OCI-LY7 (cell line): Measurements from ENCODE around the gene IDUA. TPM values are rescaled to one million over a fixed set of nuclear protein-coding genes. Genes with fewer than 3 reads are reported as not detected.

Source experiments
- BruUV-seq: library from RNA; stranded (reverse); fragments of 400-500 nt; replicated peaks from 2 replicates; lab custom pipeline; 2021; lab: Mats Ljungman, UMichigan
- CTCF ChIA-PET: fragments of 300-600 bp; sonication (Branson Sonifier 250); formaldehyde crosslinking; loops from one replicate; lab custom pipeline; 2022; ENCODE audit warnings: antibody characterized with exemption; ENCODE audit not compliant: unreplicated experiment; lab: Charles Lee
- POLR2A ChIA-PET: fragments of 300-600 bp; sonication (Branson Sonifier 250); formaldehyde crosslinking; loops from one replicate; lab custom pipeline; 2022; ENCODE audit warnings: antibody characterized with exemption; lab: Charles Lee
- DNase-seq: peaks from one replicate; pipeline ENCODE4 v3.0.0-alpha.2; 2015; ENCODE audit warnings: low spot score
- H2AFZ ChIP-seq: fragments of 200-600 bp; sonication (generic), shearing (Covaris generic); 2 replicates; pipeline ENCODE4 v1.6.1; 2014; ENCODE audit warnings: mild to moderate bottlenecking, antibody characterized with exemption, low read length, moderate library complexity
- H3K27ac ChIP-seq: fragments of 200-600 bp; sonication (generic); 2 replicates; pipeline ENCODE4 v1.5.1; 2014; ENCODE audit warnings: mixed run types, low read depth, mild to moderate bottlenecking, moderate library complexity, low read length, inconsistent platforms; ENCODE audit not compliant: poor library complexity, severe bottlenecking
- H3K36me3 ChIP-seq: fragments of 200-600 bp; sonication (generic); 2 replicates; pipeline ENCODE4 v1.6.1; 2014; ENCODE audit warnings: mild to moderate bottlenecking, antibody characterized with exemption, low read length, moderate library complexity, mixed read lengths; ENCODE audit not compliant: insufficient read depth
- H3K4me1 ChIP-seq: fragments of 200-600 bp; sonication (generic); 2 replicates; pipeline ENCODE4 v1.5.1; 2014; ENCODE audit warnings: mild to moderate bottlenecking, low read length; ENCODE audit not compliant: insufficient read depth, poor library complexity, severe bottlenecking
- H3K4me2 ChIP-seq: fragments of 200-600 bp; sonication (generic); 2 replicates; pipeline ENCODE4 v1.6.1; 2014; ENCODE audit warnings: mild to moderate bottlenecking, low read length
- H3K4me3 ChIP-seq: fragments of 200-600 bp; sonication (generic); 2 replicates; pipeline ENCODE4 v1.5.1; 2014; ENCODE audit warnings: mild to moderate bottlenecking, low read depth, low read length; ENCODE audit not compliant: poor library complexity, severe bottlenecking
- H3K79me2 ChIP-seq: fragments of 200-600 bp; sonication (generic); 2 replicates; pipeline ENCODE4 v1.6.1; 2016; ENCODE audit warnings: low read depth, mild to moderate bottlenecking, low read length, moderate library complexity, mixed read lengths; ENCODE audit not compliant: insufficient read depth
- H3K9me2 ChIP-seq: fragments of 200-600 bp; sonication (generic); 2 replicates; pipeline ENCODE4 v1.6.1; 2016; ENCODE audit warnings: mild to moderate bottlenecking, low read length, mixed read lengths; ENCODE audit not compliant: insufficient read depth
- H3K9me3 ChIP-seq: fragments of 200-600 bp; sonication (generic); 2 replicates; pipeline ENCODE4 v1.6.1; 2014; ENCODE audit warnings: mild to moderate bottlenecking, mixed run types, low read length, mixed read lengths
- H4K20me1 ChIP-seq: fragments of 200-600 bp; sonication (generic); 2 replicates; pipeline ENCODE4 v1.6.1; 2014; ENCODE audit warnings: mild to moderate bottlenecking, antibody characterized with exemption, low read length, moderate library complexity, mixed read lengths; ENCODE audit not compliant: insufficient read depth
- CTCF ChIP-seq: fragments of 200-600 bp; sonication (generic); conservative IDR thresholded peaks from 2 replicates; pipeline ENCODE4 v1.5.1; 2014; ENCODE audit warnings: mild to moderate bottlenecking, antibody characterized with exemption, low read length, moderate library complexity, mixed read lengths
- EZH2phosphoT487 ChIP-seq: fragments of 200-600 bp; sonication (generic); IDR thresholded peaks from 2 replicates; pipeline ENCODE4 v1.6.1; 2018; ENCODE audit warnings: low read depth, borderline replicate concordance, mild to moderate bottlenecking, mixed run types, antibody characterized with exemption, low read length, moderate library complexity, mixed read lengths
- intact Hi-C: fragments of 100-400 bp; cut with micrococcal nuclease; formaldehyde crosslinking; loops from one replicate; pipeline ENCODE4 v1.10.0; 2022; ENCODE audit not compliant: unreplicated experiment
- total RNA-seq, 2 experiments: library from RNA; depleted of rRNA in 1 of 2; stranded (reverse); fragments of >200 nt in 1 of 2; shearing (Covaris generic) in 1 of 2; gene quantifications; 2 replicates each; pipeline ENCODE4 v1.2.3, GENCODE V29; 2014 to 2022

The IDUA gene
- total RNA-seq, 2 experiments from 2014 or later, result 12.3 to 15.7 TPM

GRCh38 chr4:999882-1000425 lies 13.1 kb downstream of the IDUA start:
- Histone ChIP-seq H3K4me2 (no peak overlapping the region), H3K9me2 (no peaks in the 10 kb centered on the region), H3K27ac (no peak overlapping the region), H2AFZ (no peak overlapping the region), H3K79me2 (no peaks in the 10 kb centered on the region), H3K4me1 (no peaks in the 10 kb centered on the region), H4K20me1 (no peaks in the 10 kb centered on the region), H3K36me3 (no peaks in the 10 kb centered on the region), H3K9me3 (no peaks in the 10 kb centered on the region), H3K4me3 (no peak overlapping the region)
- no peak for DNase-seq
- BruUV-seq, result no TSS peak
- ChIA-PET POLR2A (no interaction called here), CTCF (no interaction called here)
- intact Hi-C loops, result no loop called here
- TF ChIP-seq EZH2phosphoT487, result no peak
- no peak for TF ChIP-seq CTCF

DNA sequence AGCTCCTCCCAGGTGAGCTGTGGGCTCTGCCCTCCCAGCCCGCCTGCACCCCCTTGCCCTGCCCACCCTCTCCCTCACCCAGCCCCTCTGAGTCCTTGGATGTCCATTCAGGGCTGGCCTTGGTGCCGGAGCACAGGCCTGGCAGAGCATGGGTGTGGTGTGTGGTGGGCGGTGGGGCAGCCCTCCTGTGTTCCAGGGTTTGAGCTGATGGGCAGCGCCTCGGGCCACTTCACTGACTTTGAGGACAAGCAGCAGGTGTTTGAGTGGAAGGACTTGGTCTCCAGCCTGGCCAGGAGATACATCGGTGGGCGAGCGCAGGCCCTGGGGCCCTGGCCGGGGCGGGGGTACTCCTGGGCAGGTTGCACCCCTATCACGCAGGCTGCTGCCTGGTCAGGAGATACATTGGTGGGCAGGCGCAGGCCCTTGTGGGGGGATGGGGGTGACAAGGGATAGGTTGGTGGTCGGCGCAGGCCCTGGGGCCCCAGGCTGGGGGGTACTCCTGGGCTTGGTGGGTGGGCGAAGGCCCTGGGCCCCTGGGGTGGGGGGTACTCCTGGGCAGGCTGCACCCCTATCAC lies 13.9 kb downstream of the IDUA start:
- intact Hi-C loops, result no loop called here
- BruUV-seq, result no TSS peak
- Histone ChIP-seq H3K27ac (no peak overlapping the region), H3K79me2 (no peaks in the 10 kb centered on the region), H2AFZ (no peak overlapping the region), H3K4me3 (no peak overlapping the region), H4K20me1 (no peaks in the 10 kb centered on the region), H3K9me3 (no peaks in the 10 kb centered on the region), H3K4me1 (no peaks in the 10 kb centered on the region), H3K9me2 (no peaks in the 10 kb centered on the region), H3K36me3 (no peaks in the 10 kb centered on the region), H3K4me2 (no peak overlapping the region)
- no peak for TF ChIP-seq EZH2phosphoT487
- TF ChIP-seq CTCF, result no peak
- CTCF ChIA-PET, result no interaction called here
- POLR2A ChIA-PET, result no interaction called here
- no peak for DNase-seq

DNA sequence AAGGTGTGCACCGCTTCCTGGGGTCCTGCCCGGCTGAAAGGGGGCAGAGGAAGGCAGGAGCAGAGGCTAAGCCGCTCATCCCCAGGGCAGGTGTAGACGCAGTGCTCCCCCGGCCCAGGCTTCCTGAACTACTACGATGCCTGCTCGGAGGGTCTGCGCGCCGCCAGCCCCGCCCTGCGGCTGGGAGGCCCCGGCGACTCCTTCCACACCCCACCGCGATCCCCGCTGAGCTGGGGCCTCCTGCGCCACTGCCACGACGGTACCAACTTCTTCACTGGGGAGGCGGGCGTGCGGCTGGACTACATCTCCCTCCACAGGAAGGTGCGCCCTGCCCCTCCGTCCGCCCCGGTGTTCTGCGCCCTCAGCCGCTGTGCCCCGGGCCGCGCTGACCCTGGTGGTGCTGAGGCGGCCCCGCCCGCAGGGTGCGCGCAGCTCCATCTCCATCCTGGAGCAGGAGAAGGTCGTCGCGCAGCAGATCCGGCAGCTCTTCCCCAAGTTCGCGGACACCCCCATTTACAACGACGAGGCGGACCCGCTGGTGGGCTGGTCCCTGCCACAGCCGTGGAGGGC lies 14.8 kb downstream of the IDUA start:
- no peaks in the 10 kb centered on the region for H3K79me2 ChIP-seq
- H2AFZ ChIP-seq, result no peak overlapping the region
- no peak overlapping the region for H3K4me2 ChIP-seq
- H3K27ac ChIP-seq, result no peak overlapping the region
- BruUV-seq, result no TSS peak
- ChIA-PET POLR2A (no interaction called here), CTCF (no interaction called here)
- H3K9me2 ChIP-seq, result no peaks in the 10 kb centered on the region
- H3K4me1 ChIP-seq, result no peaks in the 10 kb centered on the region
- no peak overlapping the region for H3K4me3 ChIP-seq
- no peaks in the 10 kb centered on the region for H4K20me1 ChIP-seq
- intact Hi-C loops, result no loop called here
- no peak for DNase-seq
- TF ChIP-seq EZH2phosphoT487 (no peak), CTCF (no peak)
- H3K36me3 ChIP-seq, result no peaks in the 10 kb centered on the region
- no peaks in the 10 kb centered on the region for H3K9me3 ChIP-seq
